ENCODE data around the gene DHX57. TPM values are rescaled to one million over a fixed set of nuclear protein-coding genes. Genes with fewer than 3 reads are reported as not detected.

Gene DHX57
- total RNA-seq, 4 donors from 2014 or later = 11.5 to 12.0 (median 11.7) TPM

- H3K4me1 ChIP-seq = peaks cover 0 to 10% of the 10 kb centered on the region in 2 donors
- no peaks in the 10 kb centered on the region for H3K36me3 ChIP-seq
- H3K27ac ChIP-seq = no peak overlapping the region
- intact Hi-C loops (cut with DNase I; ENCODE audit: low total_unique reads) = no loop called here
- DNase-seq = no peak
- no peak for ATAC-seq
- TF ChIP-seq POLR2A (IDR thresholded peaks at IDR 0.05) (no peak), CTCF (IDR thresholded peaks at IDR 0.05 in 4 of 5, conservative IDR thresholded peaks at IDR 0.05 in 1 of 5) (no peak)
- in situ Hi-C loops (cut with MboI; ENCODE audit: low sequenced_read_pairs in 4 of 4) = no loop called here
- H3K9me3 ChIP-seq = no peaks in the 10 kb centered on the region
- H3K27me3 ChIP-seq = no peaks in the 10 kb centered on the region
- no peak overlapping the region for H3K4me3 ChIP-seq
Observed at GRCh38 chr2:38889045-38889444, 13.3 kb upstream of the DHX57 start.

- Histone ChIP-seq H3K27ac (no peak overlapping the region), H3K36me3 (no peaks in the 10 kb centered on the region), H3K4me1 (peaks cover 0 to 10% of the 10 kb centered on the region in 2 donors), H3K4me3 (no peak overlapping the region), H3K27me3 (no peaks in the 10 kb centered on the region), H3K9me3 (no peaks in the 10 kb centered on the region)
- DNase-seq (no peak), ATAC-seq (no peak)
- intact Hi-C loops (cut with DNase I; ENCODE audit: low total_unique reads) (no loop called here), in situ Hi-C loops (cut with MboI; ENCODE audit: low sequenced_read_pairs in 4 of 4) (no loop called here)
- no peak for TF ChIP-seq CTCF (IDR thresholded peaks at IDR 0.05 in 4 of 5, conservative IDR thresholded peaks at IDR 0.05 in 1 of 5)
- TF ChIP-seq POLR2A (IDR thresholded peaks at IDR 0.05) = no peak
Observed at GRCh38 chr2:38887902-38888554, 12.3 kb upstream of the DHX57 start.

DNA sequence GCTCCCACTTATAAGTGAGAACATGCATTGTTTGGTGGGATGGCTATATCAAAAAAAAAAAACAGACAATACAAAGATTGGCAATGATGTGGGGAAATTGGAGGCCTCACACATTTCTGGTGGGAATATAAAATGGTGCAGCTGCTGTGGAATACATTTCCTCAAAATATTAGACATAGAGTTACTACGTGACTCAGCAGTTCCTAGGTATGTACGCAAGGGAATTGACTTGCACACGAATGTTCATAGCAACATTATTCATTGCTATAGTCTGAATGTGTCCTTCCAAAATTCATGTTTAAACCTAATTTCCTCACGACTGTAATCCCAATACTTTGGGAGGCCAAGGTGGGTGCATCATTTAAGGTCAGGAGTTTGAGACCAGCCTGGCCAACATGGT, 11.6 kb upstream of the DHX57 start:
- H3K4me1 ChIP-seq = peaks cover 0 to 10% of the 10 kb centered on the region in 2 donors
- TF ChIP-seq POLR2A (IDR thresholded peaks at IDR 0.05) (no peak), CTCF (IDR thresholded peaks at IDR 0.05 in 4 of 5, conservative IDR thresholded peaks at IDR 0.05 in 1 of 5) (no peak)
- in situ Hi-C loops (cut with MboI; ENCODE audit: low sequenced_read_pairs in 4 of 4) = no loop called here
- H3K27me3 ChIP-seq = no peaks in the 10 kb centered on the region
- no peaks in the 10 kb centered on the region for H3K9me3 ChIP-seq
- H3K27ac ChIP-seq = no peak overlapping the region
- intact Hi-C loops (cut with DNase I; ENCODE audit: low total_unique reads) = no loop called here
- no peak overlapping the region for H3K4me3 ChIP-seq
- ATAC-seq (no peak), DNase-seq (no peak)
- H3K36me3 ChIP-seq = no peaks in the 10 kb centered on the region

DNA sequence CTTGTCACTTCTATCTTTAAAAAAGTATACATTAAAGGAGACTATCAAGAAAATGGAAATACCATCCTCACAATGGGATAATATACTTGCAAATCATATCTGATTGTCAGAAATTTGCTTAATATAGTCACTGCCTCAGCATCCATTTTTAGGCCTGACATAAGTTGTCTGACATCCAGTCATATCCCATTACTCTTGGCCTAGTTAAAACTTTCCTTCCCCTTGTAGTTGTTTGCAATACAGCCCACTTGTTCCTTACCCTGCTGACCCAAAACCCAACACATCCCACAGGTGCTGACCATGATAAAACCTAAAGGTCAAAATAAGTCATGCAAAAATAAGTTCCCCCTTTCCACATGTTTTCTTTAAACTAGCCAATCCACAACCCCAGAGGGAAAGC, 10.3 kb upstream of the DHX57 start:
- in situ Hi-C loops (cut with MboI; ENCODE audit: low sequenced_read_pairs in 4 of 4) = no loop called here
- Histone ChIP-seq H3K4me3 (no peak overlapping the region), H3K27me3 (no peaks in the 10 kb centered on the region), H3K4me1 (peaks cover 0 to 10% of the 10 kb centered on the region in 2 donors), H3K36me3 (no peaks in the 10 kb centered on the region), H3K27ac (no peak overlapping the region), H3K9me3 (no peaks in the 10 kb centered on the region)
- no peak for TF ChIP-seq POLR2A (IDR thresholded peaks at IDR 0.05)
- TF ChIP-seq CTCF (IDR thresholded peaks at IDR 0.05 in 4 of 5, conservative IDR thresholded peaks at IDR 0.05 in 1 of 5) = no peak
- no peak for DNase-seq
- ATAC-seq = peak; percentile 33 to 96
- intact Hi-C loops (cut with DNase I; ENCODE audit: low total_unique reads) = no loop called here

DNA sequence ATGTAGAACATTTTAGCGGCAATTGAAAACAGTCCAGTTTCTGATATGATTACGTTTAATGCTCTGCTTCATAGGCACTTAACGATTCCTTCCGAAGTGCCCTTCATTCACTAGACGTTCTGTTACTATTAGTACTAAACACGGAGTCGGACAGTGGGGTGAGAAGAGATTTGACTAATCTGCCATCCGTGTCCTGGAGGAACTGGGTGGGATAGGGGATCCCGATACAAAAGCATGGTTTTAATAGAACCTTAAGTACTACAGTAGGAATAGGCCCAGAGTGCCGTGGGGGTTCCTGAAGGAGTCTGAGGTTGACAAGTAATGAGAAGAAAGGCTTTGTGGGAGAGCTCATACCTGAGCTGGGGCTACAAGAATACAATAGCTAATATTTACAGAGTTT, 673 bp upstream of the DHX57 start:
- DNase-seq (no peak), ATAC-seq (no peak)
- TF ChIP-seq POLR2A (IDR thresholded peaks at IDR 0.05) (no peak), CTCF (IDR thresholded peaks at IDR 0.05 in 4 of 5, conservative IDR thresholded peaks at IDR 0.05 in 1 of 5) (no peak)
- Histone ChIP-seq H3K27me3 (no peaks in the 10 kb centered on the region), H3K4me1 (peaks cover 13 to 16% of the 10 kb centered on the region in 2 donors), H3K36me3 (no peaks in the 10 kb centered on the region), H3K9me3 (no peaks in the 10 kb centered on the region), H3K27ac (peak overlapping the region in 2 of 4 donors; percentile 68 to 79), H3K4me3 (peak overlapping the region; percentile 79 to 96 (median 94))
- in situ Hi-C loops (cut with MboI; ENCODE audit: low sequenced_read_pairs in 4 of 4) (no loop called here), intact Hi-C loops (cut with DNase I; ENCODE audit: low total_unique reads) (no loop called here)

Measured in gastrocnemius medialis (tissue), 4 donors.